ENCODE results near the gene GRIK3.

The GRIK3 gene

DNA sequence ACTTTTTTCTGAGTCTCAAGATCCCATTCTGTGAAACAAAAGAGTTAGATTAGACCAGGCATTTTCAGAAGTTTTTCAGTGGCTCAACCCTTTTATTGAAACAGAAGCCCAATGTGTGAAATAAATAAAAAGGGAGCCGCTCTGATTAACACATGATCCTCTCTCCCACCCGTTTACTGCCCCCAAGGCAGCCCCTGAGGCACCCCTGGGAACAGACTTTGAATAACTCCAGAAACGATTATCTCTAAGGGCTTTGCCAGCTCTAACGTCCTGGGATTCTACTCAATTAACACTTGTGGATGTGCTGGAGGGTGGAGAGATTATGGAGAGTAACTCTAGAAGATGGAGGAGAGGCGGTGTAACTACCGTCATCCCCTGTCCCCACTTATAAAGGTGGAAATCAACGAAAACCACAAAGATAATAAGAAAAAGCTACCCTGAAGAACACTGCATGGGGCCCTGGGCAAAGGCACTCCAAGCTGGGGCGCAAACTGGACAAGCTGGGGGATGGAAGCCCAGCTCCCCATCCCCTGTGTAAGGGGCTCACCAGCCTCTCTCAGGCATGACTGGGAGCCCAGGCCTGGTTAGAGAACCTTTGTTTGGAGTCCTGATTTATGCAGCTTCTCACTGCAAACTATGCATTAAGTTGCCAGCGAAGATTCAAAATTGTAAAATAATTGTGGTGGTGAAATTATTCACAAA lies 39.0 kb upstream of the GRIK3 start:
- FAIRE-seq = no peak
- TF ChIP-seq, protein P1, sequence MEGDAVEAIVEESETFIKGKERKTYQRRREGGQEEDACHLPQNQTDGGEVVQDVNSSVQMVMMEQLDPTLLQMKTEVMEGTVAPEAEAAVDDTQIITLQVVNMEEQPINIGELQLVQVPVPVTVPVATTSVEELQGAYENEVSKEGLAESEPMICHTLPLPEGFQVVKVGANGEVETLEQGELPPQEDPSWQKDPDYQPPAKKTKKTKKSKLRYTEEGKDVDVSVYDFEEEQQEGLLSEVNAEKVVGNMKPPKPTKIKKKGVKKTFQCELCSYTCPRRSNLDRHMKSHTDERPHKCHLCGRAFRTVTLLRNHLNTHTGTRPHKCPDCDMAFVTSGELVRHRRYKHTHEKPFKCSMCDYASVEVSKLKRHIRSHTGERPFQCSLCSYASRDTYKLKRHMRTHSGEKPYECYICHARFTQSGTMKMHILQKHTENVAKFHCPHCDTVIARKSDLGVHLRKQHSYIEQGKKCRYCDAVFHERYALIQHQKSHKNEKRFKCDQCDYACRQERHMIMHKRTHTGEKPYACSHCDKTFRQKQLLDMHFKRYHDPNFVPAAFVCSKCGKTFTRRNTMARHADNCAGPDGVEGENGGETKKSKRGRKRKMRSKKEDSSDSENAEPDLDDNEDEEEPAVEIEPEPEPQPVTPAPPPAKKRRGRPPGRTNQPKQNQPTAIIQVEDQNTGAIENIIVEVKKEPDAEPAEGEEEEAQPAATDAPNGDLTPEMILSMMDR (IDR thresholded peaks at IDR 0.05; ENCODE audit: insufficient read depth, missing control alignments) = no peak
- DNase-seq (ENCODE audit: insufficient read length, low spot score) = no peak

GRCh38 chr1:37071829-37072228 lies 37.5 kb upstream of the GRIK3 start:
- no peak for DNase-seq (ENCODE audit: insufficient read length, low spot score)
- no peak for FAIRE-seq
- TF ChIP-seq, protein P1 (IDR thresholded peaks at IDR 0.05; ENCODE audit: insufficient read depth, missing control alignments) = no peak

DNA sequence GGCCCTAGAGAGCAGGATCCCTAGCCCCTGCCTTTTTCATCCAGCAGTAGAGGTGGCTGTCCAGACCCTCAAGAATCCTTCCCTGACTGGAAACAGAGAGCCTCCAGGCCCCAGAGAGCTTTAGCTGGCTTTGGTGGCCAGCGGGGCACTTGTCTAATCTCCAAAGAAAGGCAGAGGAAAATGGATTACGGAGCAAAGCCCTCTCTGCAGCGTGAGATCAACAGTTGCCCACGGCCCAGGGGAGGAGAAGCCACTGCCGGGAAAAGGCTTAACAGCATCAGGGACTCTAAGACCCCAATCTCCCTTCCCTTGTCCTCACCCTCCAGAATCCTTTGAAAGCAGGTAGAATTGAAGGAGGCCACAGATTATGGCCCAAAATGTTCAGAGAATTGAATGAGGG lies 35.8 kb upstream of the GRIK3 start:
- no peak for FAIRE-seq
- peak; percentile 59 for DNase-seq (ENCODE audit: insufficient read length, low spot score)
- TF ChIP-seq, protein P1 (IDR thresholded peaks at IDR 0.05; ENCODE audit: insufficient read depth, missing control alignments) = no peak

DNA sequence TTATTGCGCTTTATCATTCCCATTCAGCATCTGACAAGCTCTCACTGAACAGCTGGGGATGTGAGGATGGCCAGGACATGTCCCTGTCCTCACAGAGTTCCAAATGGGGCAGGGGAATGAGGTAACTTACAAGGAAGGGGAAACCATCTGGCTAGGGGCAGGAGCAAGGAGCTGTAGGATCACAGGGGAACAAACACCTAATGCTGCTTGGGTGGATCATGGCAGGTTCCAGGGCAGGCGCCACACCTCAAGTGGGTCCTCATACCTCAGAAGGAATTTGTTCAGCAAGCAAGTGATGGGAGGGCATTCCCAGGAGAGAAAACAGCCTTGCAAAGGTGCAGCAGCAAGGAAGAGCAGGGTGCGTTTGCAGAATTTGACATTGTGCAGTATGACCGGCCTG lies 35.1 kb upstream of the GRIK3 start:
- DNase-seq (ENCODE audit: insufficient read length, low spot score) (no peak), FAIRE-seq (no peak)
- TF ChIP-seq, protein P1 (IDR thresholded peaks at IDR 0.05; ENCODE audit: insufficient read depth, missing control alignments) = no peak

DNA sequence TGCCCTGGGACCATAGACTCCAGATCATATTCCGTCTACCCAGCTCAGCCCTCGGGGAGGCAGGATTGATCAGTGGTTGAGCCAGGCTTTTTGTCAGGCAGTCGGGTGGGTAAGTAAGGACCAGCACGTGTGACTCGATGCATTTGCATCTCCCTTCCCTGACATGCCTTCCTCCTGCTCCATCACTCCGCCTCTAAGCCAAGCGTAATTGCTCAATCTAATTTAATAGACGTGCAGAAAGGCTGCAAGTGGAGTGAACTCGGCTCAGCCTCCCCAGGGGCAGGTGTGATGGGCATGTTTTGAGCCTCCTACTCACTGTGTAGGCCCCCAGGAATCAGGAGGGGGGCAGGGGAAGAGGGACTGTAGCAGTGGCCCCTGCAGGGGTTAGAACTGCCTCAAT lies 34.6 kb upstream of the GRIK3 start:
- FAIRE-seq (no peak), DNase-seq (ENCODE audit: insufficient read length, low spot score) (peak; percentile 27)
- TF ChIP-seq, protein P1 (IDR thresholded peaks at IDR 0.05; ENCODE audit: insufficient read depth, missing control alignments) = no peak

DNA sequence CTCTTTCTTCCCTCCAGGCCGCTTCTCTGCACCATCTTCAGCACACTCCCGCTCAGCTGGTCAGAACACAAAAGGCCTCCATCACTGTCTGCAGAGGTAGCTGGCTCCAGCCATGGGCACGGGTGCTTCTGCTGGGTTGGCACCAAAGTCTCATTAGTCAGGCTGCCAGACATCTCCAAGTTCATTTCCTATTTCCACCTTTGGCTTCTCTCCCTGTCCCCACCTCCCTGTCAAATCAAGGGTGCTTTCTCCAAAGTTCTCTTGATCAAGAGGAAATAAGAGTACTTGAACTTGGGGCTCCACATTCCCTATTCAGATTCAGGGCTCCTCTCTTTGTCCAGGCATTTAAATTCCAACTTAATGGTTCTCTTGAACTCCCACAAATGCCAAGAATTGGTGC lies 33.9 kb upstream of the GRIK3 start:
- TF ChIP-seq, protein P1 (IDR thresholded peaks at IDR 0.05; ENCODE audit: insufficient read depth, missing control alignments) = no peak

GRCh38 chr1:37064039-37064438 lies 29.7 kb upstream of the GRIK3 start:
- no peak for FAIRE-seq
- no peak for DNase-seq (ENCODE audit: insufficient read length, low spot score)
- TF ChIP-seq, protein P1 (IDR thresholded peaks at IDR 0.05; ENCODE audit: insufficient read depth, missing control alignments) = no peak

More for the DNA sequence above, 33.9 kb upstream of the GRIK3 start:
- DNase-seq (ENCODE audit: insufficient read length, low spot score) (no peak), FAIRE-seq (no peak)
